ENCODE results near the gene KATNBL1.
A peak's percentile ranks its signal among the peaks of the same experiment; 100 is the strongest.

Gene KATNBL1, protein sequence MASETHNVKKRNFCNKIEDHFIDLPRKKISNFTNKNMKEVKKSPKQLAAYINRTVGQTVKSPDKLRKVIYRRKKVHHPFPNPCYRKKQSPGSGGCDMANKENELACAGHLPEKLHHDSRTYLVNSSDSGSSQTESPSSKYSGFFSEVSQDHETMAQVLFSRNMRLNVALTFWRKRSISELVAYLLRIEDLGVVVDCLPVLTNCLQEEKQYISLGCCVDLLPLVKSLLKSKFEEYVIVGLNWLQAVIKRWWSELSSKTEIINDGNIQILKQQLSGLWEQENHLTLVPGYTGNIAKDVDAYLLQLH

DNA sequence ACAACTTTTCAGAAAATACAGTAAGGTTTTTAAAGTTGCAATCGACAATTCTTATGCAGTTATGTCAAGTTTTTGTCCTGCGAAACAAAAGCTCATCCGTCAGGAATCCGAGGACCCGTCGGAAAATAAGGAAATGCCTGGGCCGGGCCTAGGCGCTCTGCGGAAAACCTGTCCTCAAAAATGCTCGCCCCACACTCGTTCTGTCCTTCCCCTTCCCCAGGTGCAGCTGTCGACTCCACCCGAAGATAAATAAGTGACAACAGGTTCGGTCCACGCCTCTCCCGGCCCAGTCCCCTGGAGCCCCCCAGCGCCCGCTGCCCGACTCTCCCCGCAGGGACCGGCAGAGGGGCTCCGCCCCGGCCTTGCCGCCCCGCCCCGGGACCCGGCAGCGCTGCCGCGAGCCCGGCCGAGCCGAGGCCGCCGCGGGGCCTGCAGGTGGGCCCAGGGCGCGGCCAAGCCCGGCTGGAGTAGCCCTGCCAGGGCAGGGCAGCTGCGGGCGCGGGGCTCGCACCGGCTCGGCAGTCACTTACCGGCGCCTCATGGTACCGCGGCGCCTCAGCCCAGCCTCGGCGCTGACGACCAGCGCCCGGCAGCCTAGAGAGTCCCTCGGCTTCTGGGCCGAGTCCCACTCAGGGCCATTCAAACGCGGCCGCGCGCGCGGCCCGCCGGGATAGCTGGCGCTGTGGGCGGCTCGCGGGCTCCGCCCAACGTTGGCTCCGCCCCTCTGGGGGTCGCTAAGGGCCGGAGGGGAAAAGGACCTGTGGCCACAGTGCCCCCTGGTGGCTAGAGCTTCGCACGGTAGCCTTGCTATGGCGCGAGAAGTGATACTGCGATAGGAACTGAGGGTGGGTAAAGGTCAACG is at the start of gene KATNBL1:
Gene KATNBL1 (minus strand): TSS at position 676 of the 862 bp plus-strand sequence. CDS start 46,420 bp downstream, outside the sequence.
- peak; percentile 87 for DNase-seq

- no peak for DNase-seq
These were observed 49.7 kb upstream of the KATNBL1 start for GRCh38 chr15:34259566-34259965.

DNA sequence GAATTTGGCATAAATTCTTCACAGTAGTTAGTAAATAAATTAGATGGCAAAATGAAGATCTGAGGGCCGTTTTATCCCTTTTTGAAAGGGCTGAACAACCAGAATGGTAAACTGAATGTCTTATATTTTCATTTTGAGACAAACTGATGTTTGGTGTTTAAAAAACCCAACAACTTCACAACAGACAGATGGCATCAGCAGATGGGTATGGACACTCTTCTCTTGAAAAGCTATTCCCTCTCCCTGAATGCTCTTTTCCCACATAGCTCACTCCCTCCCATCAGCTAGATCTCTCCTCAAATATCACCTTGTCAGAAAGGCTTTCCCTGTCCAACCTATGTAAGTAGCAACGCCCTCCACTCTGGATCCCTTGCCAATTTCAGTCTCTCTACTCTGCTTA is 48.3 kb upstream of the KATNBL1 start:
- no peak for DNase-seq

- DNase-seq: no peak
These were observed 42.6 kb upstream of the KATNBL1 start for GRCh38 chr15:34252545-34252944.

DNA sequence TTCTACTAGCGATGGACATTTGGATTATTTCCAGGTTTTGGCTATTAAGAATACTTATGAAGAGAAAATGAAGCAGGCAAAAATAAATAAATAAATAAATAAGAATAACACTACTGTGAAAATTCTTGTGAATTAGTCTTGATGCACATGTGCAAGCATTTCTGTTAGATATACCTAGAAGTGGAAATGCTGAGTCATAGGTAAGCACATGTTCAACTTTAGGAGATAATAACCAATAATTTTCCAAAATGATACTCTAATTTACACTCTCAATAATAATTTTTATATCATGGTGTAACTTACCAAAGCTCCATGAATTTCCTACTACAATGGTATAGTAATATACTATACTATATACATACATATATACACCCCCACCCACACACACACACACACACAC is 38.3 kb upstream of the KATNBL1 start:
- DNase-seq: no peak

- no peak for DNase-seq
These were observed 36.5 kb upstream of the KATNBL1 start for GRCh38 chr15:34246276-34246976.

DNA sequence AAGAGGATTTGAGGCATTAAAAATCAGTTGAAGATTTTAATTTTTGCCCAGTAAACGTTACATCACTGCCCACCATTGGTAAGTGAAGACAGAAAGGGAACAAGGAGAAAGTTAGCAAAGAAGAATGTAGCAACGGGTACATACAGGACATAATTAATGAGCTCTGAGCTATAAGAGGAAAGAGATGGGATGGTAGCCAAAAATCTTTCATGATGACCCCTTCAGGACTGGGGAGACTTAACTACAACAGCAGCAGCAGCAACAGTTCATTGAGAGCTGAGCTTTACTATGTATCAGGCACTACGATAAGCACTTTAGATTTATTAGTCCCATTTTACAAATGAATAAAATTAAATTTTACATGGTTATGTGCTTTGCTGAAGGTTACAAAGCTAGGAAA is 33.3 kb upstream of the KATNBL1 start:
- no peak for DNase-seq

GRCh38 chr15:34242331-34242710 is 32.4 kb upstream of the KATNBL1 start:
- no peak for DNase-seq

DNA sequence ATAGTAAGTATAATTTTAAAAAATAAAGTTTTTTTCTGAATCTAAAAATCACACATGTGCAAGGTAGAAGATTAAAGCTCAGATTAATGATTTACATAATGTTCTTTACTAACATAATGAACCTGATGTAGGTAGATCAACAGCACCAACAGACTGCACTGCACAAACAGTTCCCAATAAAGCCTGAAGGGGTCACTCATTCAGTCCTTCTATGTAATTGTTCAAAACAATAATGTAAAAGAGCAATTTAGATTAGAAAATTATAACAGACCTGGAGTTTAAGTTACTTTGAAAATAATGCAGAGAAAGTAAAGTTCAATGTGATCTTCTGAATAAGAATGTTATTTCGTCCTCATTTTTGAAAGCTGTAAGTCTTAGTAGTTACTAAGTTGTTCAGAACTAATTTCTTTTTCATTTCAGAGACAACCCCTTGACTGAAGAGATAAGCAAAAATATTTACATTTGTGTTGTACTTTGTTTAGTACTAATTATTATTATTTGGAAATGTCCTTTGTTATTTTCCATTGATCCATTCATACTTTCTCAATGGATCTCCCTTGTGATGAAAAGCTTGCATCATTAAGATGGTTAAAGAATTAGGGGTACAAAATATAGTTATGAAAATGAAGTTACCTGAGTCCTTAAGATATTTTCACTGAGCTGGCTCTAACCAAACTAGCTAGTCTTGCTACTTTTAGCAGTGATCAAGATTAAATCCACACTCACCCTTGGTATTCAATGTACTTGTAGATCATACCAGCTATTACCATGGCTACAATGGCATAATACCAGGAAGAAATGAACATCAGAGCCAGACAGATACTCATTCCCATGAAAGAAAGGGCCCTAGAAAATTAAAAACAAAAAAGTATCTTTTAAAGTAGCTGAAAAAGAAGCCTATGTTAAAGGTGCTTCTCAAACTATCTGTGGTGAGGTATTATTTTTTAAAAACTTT is 31.8 kb upstream of the KATNBL1 start:
- DNase-seq: peak; percentile 0

DNA sequence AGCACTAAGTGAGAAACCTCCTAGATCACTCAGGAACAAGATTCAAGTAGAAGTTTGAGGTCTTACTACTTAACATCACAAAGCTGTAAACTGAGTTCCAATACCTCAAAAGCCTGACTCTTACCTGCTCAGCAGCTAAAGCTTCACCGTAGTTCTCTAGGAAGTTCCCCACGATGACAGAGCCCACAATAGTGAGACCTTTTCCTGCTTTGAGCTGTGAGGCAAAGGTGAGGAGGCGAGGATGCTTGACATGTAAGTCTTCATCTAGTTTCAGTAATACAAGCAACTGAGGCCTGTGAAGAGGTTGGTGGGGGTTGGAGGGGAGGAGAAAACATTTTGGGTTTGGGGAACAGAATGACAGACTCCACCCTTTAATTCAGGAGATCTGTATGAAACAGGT is 30.6 kb upstream of the KATNBL1 start:
- DNase-seq: no peak

GRCh38 chr15:34239151-34239808 is 29.4 kb upstream of the KATNBL1 start:
- DNase-seq: no peak

- no peak for DNase-seq
These were observed 23.7 kb upstream of the KATNBL1 start for GRCh38 chr15:34233614-34234013.

GRCh38 chr15:34223904-34224596 is 14.2 kb upstream of the KATNBL1 start:
- peak; percentile 29 for DNase-seq

GRCh38 chr15:34217587-34218225 is 7.8 kb upstream of the KATNBL1 start:
- no peak for DNase-seq

DNA sequence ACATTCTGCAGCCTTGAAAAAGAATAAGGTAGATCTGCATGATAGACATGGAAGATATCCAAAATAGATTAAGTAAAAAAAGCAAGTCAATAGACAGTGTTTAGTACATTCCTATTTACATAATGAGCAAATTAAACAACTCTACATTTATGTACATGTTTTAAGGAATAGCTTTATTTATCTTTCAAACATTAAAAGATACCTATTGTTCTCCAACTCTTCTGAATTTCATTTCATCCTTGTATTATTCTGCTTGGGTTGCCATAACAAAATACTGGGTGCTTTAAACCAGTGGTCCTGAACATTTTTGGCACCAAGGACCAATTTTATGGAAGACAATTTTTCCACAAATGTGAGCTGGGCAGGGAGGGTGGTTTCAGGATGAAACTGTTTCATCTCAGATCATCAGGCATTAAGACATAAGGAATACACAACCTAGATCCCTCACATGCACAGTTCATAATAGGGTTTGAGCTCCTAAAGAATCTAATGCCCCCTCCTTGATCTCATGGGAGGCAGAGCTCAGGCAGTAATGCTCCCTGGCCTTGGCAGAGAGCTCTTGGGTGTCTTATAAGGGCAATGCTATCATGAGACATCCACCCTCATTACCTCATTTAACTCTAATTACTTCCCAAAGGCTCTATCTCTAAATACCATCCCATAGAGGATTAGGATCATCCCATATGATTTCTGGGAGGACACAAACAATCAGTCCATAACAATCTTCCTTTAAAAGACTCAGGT is 6.8 kb upstream of the KATNBL1 start:
- no peak for DNase-seq

GRCh38 chr15:34214135-34214534 is 4.2 kb upstream of the KATNBL1 start:
- no peak for DNase-seq

GRCh38 chr15:34213690-34214089 is 3.8 kb upstream of the KATNBL1 start:
- no peak for DNase-seq

DNA sequence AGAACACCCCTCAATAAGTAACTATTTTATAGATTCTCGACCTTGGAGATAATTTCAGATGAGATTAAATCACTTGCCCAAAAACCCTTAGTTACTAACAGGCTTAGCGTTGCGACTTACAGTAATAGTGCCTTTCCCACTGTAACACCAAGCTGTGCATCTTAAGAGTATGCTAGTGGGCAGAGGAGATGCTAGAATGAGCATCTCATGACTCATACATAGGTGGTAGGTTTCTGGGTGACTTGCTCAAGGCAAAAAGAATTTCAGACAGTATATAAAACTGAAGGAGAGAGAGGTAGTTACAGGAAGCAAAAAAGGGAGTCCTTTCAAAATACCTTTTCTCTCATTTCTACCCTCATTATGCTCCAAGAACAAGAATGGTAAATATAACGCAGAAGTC is 3.9 kb downstream of the KATNBL1 start:
- DNase-seq: no peak

DNA sequence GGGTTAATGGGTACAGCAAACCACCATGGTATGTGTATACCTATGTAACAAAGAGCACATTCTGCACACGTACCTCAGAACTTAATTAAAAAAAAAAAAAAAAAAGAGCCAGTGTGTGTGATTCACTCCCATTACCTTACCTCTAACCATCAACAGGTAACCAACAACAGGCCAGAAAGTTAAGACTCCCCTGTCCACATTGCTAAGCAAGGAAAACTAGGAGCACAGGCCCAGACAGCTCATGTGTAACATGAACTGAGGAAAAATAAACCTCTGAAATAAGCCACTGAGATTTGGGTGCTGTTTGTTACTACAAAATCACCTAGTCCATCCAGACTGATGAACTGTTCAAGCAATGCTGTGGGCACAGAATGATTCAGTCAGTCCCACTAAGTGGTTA is 6.0 kb downstream of the KATNBL1 start:
- no peak for DNase-seq

- DNase-seq: no peak
These were observed 6.6 kb downstream of the KATNBL1 start for GRCh38 chr15:34203305-34203704.

Measured in NCI-H2227 treated with DMSO at 0.1 percent for 48 hours (cell line).